ENCODE data around the gene GRAP2.
"Not testable (repeated sequence)": the region's sequence is repeated elsewhere in the genome, so short reads cannot be mapped to it uniquely, and the experiment has no call there.

GRAP2 gene

GRCh38 chr22:39901565-39902146 lies 772 bp downstream of the GRAP2 start:
- no peaks in the 10 kb centered on the region for H3K36me3 ChIP-seq (ENCODE audit: control insufficient read depth, low read length)
- peaks cover 4% of the 10 kb centered on the region; the same call in 1 of the 2 replicates for H3K4me1 ChIP-seq (ENCODE audit: control insufficient read depth, low read length)
- H3K27ac ChIP-seq (ENCODE audit: low read depth, low read length), result no peak overlapping the region
- no peak overlapping the region for H3K4me2 ChIP-seq (ENCODE audit: low read length)
- TF ChIP-seq CTCF (IDR thresholded peaks at IDR 0.05; ENCODE audit: low read depth, low read length, poor library complexity, severe bottlenecking), result no peak
- no peak for TF ChIP-seq EZH2phosphoT487 (IDR thresholded peaks at IDR 0.05; ENCODE audit: borderline replicate concordance, low read length)
- H3K27me3 ChIP-seq (ENCODE audit: control insufficient read depth, low read length), result peaks cover 20% of the 10 kb centered on the region
- H4K20me1 ChIP-seq (ENCODE audit: control insufficient read depth, insufficient read depth, low read depth, low read length), result no peaks in the 10 kb centered on the region
- no peaks in the 10 kb centered on the region for H3K79me2 ChIP-seq (ENCODE audit: control insufficient read depth, low read length)
- no peaks in the 10 kb centered on the region for H3K9me2 ChIP-seq (replicated peaks; ENCODE audit: control insufficient read depth, low read length)
- no peak overlapping the region for H3K4me3 ChIP-seq (ENCODE audit: low read length)
- H3F3A ChIP-seq (ENCODE audit: control insufficient read depth, insufficient read depth), result no peaks in the 10 kb centered on the region
- H3K9me3 ChIP-seq (ENCODE audit: control insufficient read depth, insufficient read depth, low read length), result no peaks in the 10 kb centered on the region

- H3K4me3 ChIP-seq (ENCODE audit: low read length); H3K9me2 ChIP-seq (replicated peaks; ENCODE audit: control insufficient read depth, low read length); H3K4me1 ChIP-seq (ENCODE audit: control insufficient read depth, low read length); H3F3A ChIP-seq (ENCODE audit: control insufficient read depth, insufficient read depth); H3K36me3 ChIP-seq (ENCODE audit: control insufficient read depth, low read length); H3K4me2 ChIP-seq (ENCODE audit: low read length); H3K79me2 ChIP-seq (ENCODE audit: control insufficient read depth, low read length); H3K9me3 ChIP-seq (ENCODE audit: control insufficient read depth, insufficient read depth, low read length); H4K20me1 ChIP-seq (ENCODE audit: control insufficient read depth, insufficient read depth, low read depth, low read length); H3K27ac ChIP-seq (ENCODE audit: low read depth, low read length): not testable (repeated sequence)
- peaks cover 17% of the 10 kb centered on the region for H3K27me3 ChIP-seq (ENCODE audit: control insufficient read depth, low read length)
Measured at GRCh38 chr22:39904024-39904423, 3.1 kb downstream of the GRAP2 start.

- Histone ChIP-seq H3K27me3 (ENCODE audit: control insufficient read depth, low read length) (peaks cover 15% of the 10 kb centered on the region), H3K79me2 (ENCODE audit: control insufficient read depth, low read length) (no peaks in the 10 kb centered on the region), H3K4me1 (ENCODE audit: control insufficient read depth, low read length) (no peaks in the 10 kb centered on the region), H3K9me2 (replicated peaks; ENCODE audit: control insufficient read depth, low read length) (no peaks in the 10 kb centered on the region), H3K4me2 (ENCODE audit: low read length) (no peak overlapping the region), H3K27ac (ENCODE audit: low read depth, low read length) (no peak overlapping the region), H3K4me3 (ENCODE audit: low read length) (no peak overlapping the region), H3K9me3 (ENCODE audit: control insufficient read depth, insufficient read depth, low read length) (no peaks in the 10 kb centered on the region), H3K36me3 (ENCODE audit: control insufficient read depth, low read length) (no peaks in the 10 kb centered on the region), H4K20me1 (ENCODE audit: control insufficient read depth, insufficient read depth, low read depth, low read length) (no peaks in the 10 kb centered on the region), H3F3A (ENCODE audit: control insufficient read depth, insufficient read depth) (no peaks in the 10 kb centered on the region)
- no peak for TF ChIP-seq CTCF (IDR thresholded peaks at IDR 0.05; ENCODE audit: low read depth, low read length, poor library complexity, severe bottlenecking)
- no peak for TF ChIP-seq EZH2phosphoT487 (IDR thresholded peaks at IDR 0.05; ENCODE audit: borderline replicate concordance, low read length)
Measured at GRCh38 chr22:39904862-39905261, 4.0 kb downstream of the GRAP2 start.

- Histone ChIP-seq H3K4me2 (ENCODE audit: low read length) (no peak overlapping the region), H3K9me2 (replicated peaks; ENCODE audit: control insufficient read depth, low read length) (no peaks in the 10 kb centered on the region), H3K9me3 (ENCODE audit: control insufficient read depth, insufficient read depth, low read length) (no peaks in the 10 kb centered on the region), H3K27me3 (ENCODE audit: control insufficient read depth, low read length) (peaks cover 11% of the 10 kb centered on the region), H4K20me1 (ENCODE audit: control insufficient read depth, insufficient read depth, low read depth, low read length) (no peaks in the 10 kb centered on the region), H3K4me1 (ENCODE audit: control insufficient read depth, low read length) (no peaks in the 10 kb centered on the region), H3K36me3 (ENCODE audit: control insufficient read depth, low read length) (no peaks in the 10 kb centered on the region), H3K4me3 (ENCODE audit: low read length) (no peak overlapping the region), H3F3A (ENCODE audit: control insufficient read depth, insufficient read depth) (no peaks in the 10 kb centered on the region), H3K79me2 (ENCODE audit: control insufficient read depth, low read length) (no peaks in the 10 kb centered on the region), H3K27ac (ENCODE audit: low read depth, low read length) (no peak overlapping the region)
- no peak for TF ChIP-seq CTCF (IDR thresholded peaks at IDR 0.05; ENCODE audit: low read depth, low read length, poor library complexity, severe bottlenecking)
- TF ChIP-seq EZH2phosphoT487 (IDR thresholded peaks at IDR 0.05; ENCODE audit: borderline replicate concordance, low read length), result no peak
Measured at GRCh38 chr22:39905687-39906086, 4.8 kb downstream of the GRAP2 start.
